Left lobe of liver (tissue), 2 donors: ENCODE data around the gene ANGPTL5. TPM values are rescaled to one million over a fixed set of nuclear protein-coding genes. Genes with fewer than 3 reads are reported as not detected.
A peak's percentile ranks its signal among the peaks of the same experiment; 100 is the strongest.
"Not testable (repeated sequence)": the region's sequence is repeated elsewhere in the genome, so short reads cannot be mapped to it uniquely, and the experiment has no call there.

Source experiments
- ATAC-seq: fragments of 200-7000 bp; cut with Tn5 transposase; one replicate; pipeline ENCODE4 v1.9.1; 2020; ENCODE audit warnings: mild to moderate bottlenecking, moderate library complexity
- DNase-seq: peaks from one replicate; pipeline ENCODE4 v3.0.0-alpha.2; 2020; ENCODE audit warnings: low spot score
- total RNA-seq: library from RNA; stranded (reverse); gene quantifications from one replicate; pipeline ENCODE4 v1.2.1, GENCODE V29; 2021
- donor health status: DM: no; HTN: no; CAD: no; lungs with moderate emphysema.
- donor health status: DM: no; HTN: yes; CAD: no.

Gene ANGPTL5
- total RNA-seq, 1 donor from 2014 or later = not detected

DNA sequence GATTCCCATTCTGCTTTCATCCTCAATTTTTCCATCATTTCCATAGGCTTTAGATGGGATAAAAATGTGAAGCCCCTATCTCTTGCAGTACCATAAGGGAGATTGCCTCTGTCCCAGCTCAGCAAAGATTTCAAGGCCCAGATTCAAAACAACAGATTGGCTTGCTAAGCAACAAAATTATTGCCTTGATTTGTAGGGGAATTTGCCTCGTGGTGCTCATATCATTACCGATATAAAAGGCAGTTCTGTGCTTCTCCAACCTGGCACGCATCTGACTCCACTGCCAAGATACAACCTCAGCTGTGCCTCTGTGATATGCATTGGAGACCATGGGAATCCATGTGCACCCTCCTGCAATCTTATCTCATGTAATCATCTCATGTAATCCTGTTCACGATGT is 26.6 kb downstream of the ANGPTL5 start:
- no peak for DNase-seq

DNA sequence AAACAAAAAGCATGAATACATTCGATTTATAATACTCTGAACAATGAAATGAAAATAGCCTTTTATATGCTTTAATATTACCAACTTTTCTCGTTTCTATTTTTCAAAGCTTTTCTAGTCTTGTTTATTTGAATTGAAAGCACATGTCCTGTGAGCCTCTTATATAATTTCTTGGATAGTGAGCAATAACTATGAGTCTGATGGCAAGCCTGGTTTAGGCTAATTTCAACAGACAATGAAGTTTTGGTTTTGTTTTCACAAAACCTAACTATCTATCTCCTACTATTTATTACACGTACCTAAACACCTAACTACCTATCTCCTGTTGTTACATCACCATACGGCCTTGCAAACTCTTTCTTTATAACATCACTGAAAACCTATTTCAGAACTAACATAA is 30.7 kb downstream of the ANGPTL5 start:
- DNase-seq = no peak
- ATAC-seq = no peak

More for the DNA sequence above, 26.6 kb downstream of the ANGPTL5 start:
- no peak for ATAC-seq

DNA sequence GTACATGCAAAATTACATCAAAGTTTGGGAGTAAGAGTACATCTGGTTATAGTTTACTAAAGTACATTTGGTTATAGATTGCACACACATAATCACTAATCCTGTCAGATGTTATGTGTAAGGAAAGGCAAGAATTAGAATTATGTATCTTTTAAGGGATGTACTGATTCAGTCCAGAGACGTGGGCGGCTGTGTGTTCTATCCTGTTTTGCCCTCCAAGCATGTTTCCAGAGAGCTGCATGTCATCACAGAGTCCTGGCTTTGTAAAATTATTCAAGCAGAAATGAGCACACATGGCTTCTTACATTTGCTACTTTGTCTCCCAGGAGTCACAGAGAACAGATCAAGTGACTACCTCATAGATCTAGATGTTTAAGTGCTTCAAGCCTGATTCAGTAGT is 34.7 kb downstream of the ANGPTL5 start:
- no peak for ATAC-seq
- DNase-seq = no peak

DNA sequence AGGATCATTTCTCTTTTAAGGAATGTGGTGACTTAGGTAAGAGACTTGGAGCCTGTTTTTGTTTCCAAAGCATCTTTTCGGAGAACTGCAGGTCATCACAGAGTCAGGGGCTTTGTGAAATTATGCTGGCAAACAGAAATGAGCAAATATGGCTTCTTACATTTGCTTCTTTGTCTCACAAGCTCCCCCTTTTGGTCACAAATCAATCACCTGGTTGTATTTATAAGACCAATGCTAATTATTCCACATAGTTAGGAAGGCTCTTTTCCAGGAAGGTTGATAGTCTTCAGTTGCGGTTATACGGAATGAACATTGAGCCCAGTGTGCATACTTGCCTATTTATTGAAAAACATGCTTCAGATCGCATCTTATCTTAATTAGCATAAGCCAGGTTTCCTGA is 36.1 kb downstream of the ANGPTL5 start:
- ATAC-seq (peak; percentile 88), DNase-seq (no peak)

DNA sequence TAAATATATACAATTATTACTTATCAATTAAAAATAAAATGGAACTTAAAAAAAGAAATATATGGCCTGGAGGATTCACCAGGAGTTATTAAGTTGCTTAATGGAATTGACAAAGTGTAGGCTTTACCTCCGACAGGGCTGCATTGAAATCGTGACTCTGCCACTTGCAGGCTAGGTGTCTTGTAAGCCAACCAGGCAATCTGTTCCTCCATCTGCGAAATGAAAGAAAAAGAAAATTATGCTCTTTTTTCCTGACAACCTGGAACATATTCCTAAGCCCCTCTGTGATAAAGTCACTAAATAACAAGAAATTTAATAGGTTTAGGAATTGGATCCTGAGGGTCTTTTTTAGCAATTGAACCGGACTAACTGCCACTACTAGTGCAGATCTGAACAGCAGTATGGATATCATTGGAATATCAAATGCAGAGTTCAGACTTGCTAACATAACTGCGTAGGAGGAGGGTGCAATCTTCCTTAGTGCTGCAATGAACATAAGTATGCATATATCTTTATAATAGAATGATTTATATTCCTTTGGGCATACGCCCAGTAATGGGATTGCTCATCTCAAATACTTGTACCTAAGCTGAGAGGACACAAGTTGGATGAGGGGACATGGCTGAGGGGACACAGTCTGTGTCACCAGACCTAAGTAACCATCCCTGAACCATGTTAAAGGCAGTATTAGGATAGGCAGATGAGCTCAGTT is 44.0 kb downstream of the ANGPTL5 start:
- ATAC-seq = no peak
- DNase-seq = no peak

DNA sequence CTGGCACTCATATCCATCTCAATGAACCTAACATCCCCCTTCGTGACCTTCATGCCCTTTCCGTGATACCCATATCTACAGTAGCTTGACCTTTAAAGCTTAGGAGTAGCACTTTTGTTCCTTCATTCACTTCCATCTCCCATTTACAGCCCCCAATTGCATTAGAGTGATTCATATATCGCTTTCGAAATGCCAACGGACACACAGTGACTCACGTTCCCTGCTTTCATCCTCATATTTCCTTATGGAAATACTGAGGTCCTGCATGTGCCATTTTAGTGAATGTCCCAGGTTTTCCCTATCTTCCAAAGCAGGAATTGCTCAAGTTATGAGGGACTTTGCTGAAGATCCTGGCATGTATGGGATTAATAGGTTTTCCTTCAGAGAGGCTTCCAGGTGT is 45.8 kb downstream of the ANGPTL5 start:
- no peak for ATAC-seq
- no peak for DNase-seq

DNA sequence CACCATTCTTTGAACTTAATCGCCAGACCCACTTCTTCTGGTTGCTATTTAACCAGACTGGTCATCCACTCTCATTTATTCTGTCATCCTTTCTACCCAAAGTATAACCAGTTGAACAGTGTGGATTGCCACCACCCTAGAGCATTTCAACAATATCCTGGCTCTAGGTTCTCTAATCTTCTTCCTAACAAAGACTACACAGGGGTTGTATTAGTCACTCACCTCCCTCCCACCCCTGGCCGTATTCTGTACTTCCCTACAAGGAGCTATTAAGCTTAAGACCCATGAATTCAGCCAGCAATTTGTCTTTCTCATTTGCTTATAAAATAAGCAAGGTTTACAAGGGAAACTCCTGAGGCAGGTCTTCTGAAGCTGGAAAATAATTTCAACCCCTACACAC is 48.4 kb downstream of the ANGPTL5 start:
- no peak for ATAC-seq

DNA sequence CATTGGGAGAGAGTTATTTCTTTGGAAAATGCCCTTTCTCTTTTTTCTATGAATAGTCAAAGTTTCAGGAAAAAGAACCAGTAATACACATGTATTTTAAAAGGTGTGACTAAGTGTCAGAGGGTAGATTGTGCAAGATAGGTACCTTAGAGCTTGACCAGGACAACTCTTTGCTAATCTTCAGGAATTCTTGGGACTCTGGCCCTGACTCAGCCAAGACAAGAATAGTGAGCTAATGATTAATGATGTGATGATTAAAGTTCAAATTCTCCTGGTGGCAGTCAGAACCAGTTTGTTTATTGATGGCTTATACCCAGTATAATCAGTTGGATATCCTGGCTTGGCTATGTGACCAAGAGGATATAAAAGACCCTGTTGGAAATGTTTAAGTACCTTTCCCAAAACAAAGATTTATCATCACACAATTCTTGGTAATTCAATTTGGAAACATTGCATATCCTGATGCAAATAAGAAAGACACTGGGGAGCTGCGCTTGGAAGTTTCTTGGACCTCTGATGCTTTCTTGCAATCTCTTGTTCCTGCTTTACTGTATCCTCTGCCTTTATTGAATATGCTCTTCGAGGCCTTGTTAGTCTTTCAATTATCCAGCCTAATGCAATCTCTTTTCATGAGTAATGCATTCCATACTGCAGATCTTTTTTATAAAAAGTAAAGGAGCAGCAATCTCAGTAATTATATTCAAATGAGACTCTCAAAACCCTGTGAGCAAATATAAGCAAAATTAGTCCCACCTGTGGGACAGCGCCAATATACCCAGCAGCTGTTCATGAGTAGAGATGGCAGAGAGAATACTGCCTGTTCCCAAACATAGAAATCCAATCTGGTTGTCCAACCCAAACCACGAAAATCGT is 49.5 kb downstream of the ANGPTL5 start:
- DNase-seq (peak; percentile 56), ATAC-seq (peak; percentile 90)

More for the DNA sequence above, 48.4 kb downstream of the ANGPTL5 start:
- no peak for DNase-seq

DNA sequence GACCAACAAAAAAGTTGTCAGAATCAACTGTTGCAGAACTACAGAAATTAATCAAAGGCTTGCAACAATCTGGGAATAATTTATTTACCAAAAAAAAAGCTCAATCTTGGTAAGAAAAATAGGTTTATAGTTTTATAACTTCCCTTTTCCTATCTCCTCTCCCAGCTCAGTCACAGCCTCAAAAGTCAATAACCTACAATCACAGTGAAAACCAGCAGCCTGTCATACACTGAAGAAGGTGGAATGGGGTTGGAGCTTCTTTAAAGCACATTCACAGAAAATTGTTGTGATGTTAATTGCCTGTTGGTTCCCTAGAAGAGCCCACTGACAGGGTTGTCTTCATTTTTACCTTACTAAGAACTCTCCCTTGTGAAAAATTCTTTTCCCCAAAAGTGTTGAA is 52.2 kb downstream of the ANGPTL5 start:
- no peak for DNase-seq
- no peak for ATAC-seq

DNA sequence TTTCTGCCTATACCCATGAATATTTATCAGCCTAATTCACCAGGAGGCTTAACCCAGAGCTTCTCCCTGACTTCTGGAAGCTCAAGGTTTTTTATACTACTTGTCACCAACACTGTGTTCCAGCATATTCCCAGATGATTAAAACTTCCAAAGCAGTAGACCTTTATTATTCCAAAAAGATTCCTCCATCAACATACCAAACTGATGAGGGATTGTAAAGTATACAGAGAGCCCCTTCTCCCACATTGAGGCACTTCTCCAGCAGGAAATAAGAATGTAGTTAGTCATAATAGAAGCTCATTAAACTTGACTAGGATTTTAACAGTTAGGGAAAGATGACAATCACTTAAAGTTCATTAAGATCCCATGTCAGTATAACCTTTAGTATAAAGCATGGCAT is 53.0 kb downstream of the ANGPTL5 start:
- ATAC-seq = no peak
- DNase-seq = no peak

DNA sequence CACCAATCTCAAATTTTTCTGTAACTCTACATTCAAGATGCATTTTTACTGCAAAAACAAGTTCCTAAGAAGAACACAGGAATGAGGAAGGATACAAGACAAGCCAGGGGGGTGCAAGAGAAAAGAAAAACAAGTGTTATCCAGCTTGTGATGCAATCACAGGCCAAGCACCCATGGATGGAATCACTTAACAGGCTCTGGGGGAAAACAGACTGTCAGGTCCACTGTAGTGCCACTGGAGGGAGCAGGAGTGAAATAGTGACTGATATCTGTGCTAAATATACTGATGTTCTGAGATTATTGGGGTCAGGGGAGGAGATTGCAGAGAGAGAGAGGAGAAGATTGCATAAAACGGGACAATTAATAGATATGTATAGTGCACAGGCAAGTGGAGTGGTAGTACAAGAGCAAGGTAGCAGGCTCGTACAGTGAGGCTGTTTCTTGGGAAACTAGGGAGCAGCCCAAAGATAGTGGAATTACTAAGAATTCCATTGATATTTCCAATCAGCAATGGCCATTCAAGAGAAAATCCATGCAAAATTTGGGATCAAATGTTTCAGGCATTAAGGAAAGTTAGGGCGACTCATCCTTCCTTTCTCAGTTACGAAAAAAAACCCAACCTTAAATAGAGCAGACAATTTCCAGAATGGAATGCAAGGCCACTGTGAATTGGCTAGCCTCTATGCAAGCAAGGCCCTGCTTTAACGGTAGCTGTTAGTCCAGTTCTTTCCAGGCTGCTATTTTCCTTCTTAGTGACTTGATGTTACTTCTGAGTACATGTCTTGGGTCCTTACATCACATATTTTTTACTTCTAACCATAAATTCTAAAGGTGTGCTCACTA is 53.7 kb downstream of the ANGPTL5 start:
- no peak for DNase-seq
- ATAC-seq = peak; percentile 85

DNA sequence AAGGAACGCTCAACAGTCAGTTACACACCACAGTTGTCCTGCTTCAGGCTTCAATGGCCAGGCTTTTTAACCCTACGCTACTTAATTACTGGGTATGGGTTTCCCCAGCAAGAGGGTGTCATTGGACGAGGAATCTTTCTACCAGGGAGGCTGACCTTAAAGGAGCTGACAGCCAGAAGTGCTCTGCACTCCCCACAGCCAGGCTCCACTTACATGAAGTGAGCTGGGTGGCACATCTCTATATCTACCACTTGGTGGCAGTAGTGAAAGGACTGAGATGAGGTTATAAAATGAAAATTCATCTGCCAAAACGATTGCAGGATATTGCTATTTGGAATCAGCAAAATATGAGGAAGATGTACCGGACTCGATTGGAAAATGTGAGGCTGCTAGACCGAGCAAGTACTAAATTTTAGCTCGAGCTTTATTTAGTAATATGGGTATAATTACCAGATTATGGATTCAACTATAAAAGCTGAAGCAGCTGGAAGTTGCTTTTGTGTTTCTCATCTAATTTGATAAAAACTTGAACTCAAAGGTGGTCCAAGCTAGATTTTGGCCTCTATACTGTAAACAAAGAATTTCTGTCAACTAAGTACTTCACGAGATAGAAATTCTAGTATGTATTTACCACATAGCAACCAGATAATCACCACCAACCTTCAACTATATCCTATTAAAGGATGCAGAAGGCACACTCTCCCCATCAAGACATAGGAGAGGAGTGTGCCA is 55.5 kb downstream of the ANGPTL5 start:
- ATAC-seq = peak; percentile 94
- no peak for DNase-seq

DNA sequence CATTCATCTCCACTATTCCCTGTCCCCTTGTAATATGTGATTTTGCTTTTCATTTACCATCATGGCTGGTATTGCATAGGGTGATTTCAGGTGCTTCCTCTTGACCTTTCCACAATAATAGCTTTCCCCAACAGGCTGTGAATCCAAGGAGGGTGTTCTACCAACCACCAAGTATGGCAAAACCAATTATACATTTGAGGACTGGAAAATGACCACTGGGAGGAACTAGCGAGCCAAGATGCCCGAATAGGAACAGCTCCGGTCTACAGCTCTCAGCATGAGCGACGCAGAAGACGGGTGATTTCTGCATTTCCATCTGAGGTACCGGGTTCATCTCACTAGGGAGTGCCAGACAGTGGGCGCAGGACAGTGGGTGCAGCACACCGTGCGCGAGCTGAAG is 64.1 kb downstream of the ANGPTL5 start:
- not testable (repeated sequence) for DNase-seq, ATAC-seq

DNA sequence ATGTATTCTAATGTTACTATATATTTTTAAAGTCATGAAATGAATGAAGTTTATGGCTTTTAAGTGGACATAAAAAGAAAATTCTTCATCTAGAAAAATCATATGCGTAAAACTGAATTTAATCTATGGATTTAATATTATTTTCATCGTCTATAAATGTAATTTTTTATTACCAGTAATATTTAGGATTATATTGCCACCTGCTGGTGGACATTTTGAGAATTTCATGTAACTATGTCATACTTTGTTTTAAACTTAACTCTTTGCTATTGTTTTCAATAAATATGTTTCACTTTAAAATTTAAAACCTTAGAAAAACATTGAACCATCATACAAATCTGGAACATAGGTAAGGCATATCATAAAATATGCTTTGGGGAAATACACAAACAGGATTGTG is 68.1 kb downstream of the ANGPTL5 start:
- ATAC-seq (no peak), DNase-seq (no peak)

DNA sequence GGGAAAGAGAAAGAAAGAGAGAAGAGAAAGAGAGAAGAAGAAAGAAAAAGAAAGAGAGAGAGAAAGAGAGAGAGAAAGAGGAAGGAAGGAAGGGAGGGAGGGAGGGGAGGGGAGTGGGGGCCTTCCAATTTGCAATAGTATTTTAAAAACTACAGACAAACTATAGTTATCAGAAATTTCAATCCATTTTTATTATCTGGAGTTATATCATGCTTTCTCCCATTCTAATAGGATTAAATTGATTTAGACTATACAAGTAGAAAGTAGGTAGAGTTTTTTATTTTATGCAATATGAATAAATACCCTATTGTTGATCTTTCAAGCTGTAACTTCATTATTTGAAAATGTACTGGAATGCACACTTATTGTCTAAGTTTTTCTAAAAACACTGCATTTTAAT is 71.7 kb downstream of the ANGPTL5 start:
- no peak for ATAC-seq
- DNase-seq = no peak

DNA sequence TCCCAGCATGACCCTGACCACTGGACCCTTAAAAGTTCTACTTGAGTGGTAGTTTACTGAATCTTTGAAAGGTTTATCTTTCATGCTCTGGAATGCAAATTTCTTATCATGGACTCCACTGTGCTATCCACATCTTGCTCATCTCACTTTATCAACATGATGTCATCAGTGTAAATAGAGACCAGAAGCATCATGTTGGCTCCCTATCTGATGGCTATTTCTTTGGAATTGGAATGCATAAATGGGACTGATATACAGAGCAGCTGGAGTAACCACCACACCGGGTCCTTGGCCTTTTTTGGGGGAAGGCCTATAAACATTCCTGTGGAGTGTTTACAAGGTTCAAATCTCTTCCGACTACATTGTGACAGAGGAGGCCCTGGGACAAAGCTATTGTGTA is 75.6 kb downstream of the ANGPTL5 start:
- DNase-seq = no peak

More for the DNA sequence above, 75.6 kb downstream of the ANGPTL5 start:
- ATAC-seq = no peak
